ENCODE measurements around the gene CFAP100.

DNA sequence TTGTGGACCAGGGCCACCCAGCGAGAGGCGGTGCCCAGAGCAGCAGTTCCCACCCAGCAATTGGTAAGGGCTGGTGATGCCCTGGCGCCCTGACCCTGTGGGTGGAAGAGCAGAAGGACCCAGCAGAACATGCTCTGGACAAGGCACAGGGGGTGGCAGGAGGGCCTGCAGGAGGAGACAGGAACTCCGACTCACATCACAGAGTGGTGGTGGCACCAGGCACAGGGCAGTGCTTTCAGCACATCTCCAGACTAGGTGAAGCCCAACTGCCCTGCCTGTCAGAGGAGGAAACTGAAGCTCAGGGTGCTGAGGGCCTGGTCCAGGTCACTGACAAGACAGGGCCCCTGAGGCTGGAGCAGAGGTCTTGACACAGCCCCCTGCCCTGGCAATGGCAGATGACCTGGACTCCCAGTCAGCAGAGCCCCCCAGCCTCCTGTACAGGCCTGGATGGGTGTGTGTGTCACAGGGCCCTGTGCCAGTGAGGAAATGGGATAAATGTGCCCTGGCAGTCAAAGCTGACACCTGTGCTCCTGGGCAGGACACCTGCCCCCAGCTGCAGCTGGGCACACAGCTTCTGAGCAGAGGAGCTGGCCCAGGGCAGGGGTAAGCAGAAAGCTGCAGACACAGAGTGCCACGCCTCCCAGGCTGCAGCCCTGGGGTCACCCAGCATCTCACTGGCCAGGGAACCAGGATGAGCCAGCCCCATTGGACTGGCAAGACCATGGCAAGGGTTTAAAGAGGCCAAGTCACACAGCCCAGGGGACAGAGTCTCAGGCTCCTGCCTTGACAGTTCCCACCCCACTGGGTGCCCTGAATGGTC lies 48.9 kb upstream of the CFAP100 start:
- TF ChIP-seq, protein P1, sequence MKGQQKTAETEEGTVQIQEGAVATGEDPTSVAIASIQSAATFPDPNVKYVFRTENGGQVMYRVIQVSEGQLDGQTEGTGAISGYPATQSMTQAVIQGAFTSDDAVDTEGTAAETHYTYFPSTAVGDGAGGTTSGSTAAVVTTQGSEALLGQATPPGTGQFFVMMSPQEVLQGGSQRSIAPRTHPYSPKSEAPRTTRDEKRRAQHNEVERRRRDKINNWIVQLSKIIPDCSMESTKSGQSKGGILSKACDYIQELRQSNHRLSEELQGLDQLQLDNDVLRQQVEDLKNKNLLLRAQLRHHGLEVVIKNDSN (IDR thresholded peaks at IDR 0.05) = no peak
- TF ChIP-seq EGR1 (IDR thresholded peaks at IDR 0.05) = no peak
- TF ChIP-seq ZBTB7A (IDR thresholded peaks at IDR 0.05; ENCODE audit: low read depth) = no peak
- no peak for TF ChIP-seq NFIC (IDR thresholded peaks at IDR 0.05)
- TF ChIP-seq, protein P2, sequence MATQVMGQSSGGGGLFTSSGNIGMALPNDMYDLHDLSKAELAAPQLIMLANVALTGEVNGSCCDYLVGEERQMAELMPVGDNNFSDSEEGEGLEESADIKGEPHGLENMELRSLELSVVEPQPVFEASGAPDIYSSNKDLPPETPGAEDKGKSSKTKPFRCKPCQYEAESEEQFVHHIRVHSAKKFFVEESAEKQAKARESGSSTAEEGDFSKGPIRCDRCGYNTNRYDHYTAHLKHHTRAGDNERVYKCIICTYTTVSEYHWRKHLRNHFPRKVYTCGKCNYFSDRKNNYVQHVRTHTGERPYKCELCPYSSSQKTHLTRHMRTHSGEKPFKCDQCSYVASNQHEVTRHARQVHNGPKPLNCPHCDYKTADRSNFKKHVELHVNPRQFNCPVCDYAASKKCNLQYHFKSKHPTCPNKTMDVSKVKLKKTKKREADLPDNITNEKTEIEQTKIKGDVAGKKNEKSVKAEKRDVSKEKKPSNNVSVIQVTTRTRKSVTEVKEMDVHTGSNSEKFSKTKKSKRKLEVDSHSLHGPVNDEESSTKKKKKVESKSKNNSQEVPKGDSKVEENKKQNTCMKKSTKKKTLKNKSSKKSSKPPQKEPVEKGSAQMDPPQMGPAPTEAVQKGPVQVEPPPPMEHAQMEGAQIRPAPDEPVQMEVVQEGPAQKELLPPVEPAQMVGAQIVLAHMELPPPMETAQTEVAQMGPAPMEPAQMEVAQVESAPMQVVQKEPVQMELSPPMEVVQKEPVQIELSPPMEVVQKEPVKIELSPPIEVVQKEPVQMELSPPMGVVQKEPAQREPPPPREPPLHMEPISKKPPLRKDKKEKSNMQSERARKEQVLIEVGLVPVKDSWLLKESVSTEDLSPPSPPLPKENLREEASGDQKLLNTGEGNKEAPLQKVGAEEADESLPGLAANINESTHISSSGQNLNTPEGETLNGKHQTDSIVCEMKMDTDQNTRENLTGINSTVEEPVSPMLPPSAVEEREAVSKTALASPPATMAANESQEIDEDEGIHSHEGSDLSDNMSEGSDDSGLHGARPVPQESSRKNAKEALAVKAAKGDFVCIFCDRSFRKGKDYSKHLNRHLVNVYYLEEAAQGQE (IDR thresholded peaks at IDR 0.05; ENCODE audit: low read depth) = no peak
- TF ChIP-seq, protein P3, sequence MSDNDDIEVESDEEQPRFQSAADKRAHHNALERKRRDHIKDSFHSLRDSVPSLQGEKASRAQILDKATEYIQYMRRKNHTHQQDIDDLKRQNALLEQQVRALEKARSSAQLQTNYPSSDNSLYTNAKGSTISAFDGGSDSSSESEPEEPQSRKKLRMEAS (IDR thresholded peaks at IDR 0.05) = no peak
- no peak for TF ChIP-seq EP300 (IDR thresholded peaks at IDR 0.05; ENCODE audit: borderline replicate concordance)

Data from Ishikawa (cell line).